Coronary artery (tissue), 2 donors: Measurements from ENCODE around the gene MOV10L1.
A peak's percentile ranks its signal among the peaks of the same experiment; 100 is the strongest.

ENCODE experiments used
- DNase-seq: peaks from one replicate; pipeline ENCODE4 v3.0.0-alpha.2; 2017; ENCODE audit warnings: low spot score
- H3K27ac ChIP-seq, 2 donors: fragments of 200-600 bp; sonication (generic); one replicate each; pipeline ENCODE4 v1.5.1; 2016 to 2019
- H3K4me3 ChIP-seq: fragments of 200-600 bp; sonication (generic); 2 replicates; pipeline ENCODE4 v1.5.1; 2016; ENCODE audit warnings: mild to moderate bottlenecking, moderate library complexity
- TF ChIP-seq, protein P1 (sequence below): fragments of 200-600 bp; sonication (generic); IDR thresholded peaks from one replicate; pipeline ENCODE4 v1.5.1; 2019; ENCODE audit warnings: antibody characterized with exemption

The MOV10L1 gene

DNA sequence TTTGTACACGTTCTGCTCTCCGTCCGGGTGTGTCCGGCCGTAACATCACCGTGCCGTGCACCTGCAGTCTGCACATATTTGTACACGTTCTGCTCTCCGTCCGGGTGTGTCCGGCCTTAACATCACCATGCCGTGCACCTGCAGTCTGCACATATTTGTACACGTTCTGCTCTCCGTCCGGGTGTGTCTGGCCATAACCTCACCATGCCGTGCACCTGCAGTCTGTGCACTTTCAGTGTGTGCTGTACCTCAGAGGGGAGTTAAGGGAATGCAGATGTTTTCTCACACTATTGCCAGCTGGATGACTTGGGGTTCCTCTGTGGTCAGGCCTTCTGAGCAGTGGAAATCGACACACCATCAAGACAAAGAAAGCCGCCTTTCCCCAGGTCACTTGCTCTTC lies 35.9 kb upstream of the MOV10L1 start:
- H3K27ac ChIP-seq: no peak overlapping the region
- TF ChIP-seq, protein P1, sequence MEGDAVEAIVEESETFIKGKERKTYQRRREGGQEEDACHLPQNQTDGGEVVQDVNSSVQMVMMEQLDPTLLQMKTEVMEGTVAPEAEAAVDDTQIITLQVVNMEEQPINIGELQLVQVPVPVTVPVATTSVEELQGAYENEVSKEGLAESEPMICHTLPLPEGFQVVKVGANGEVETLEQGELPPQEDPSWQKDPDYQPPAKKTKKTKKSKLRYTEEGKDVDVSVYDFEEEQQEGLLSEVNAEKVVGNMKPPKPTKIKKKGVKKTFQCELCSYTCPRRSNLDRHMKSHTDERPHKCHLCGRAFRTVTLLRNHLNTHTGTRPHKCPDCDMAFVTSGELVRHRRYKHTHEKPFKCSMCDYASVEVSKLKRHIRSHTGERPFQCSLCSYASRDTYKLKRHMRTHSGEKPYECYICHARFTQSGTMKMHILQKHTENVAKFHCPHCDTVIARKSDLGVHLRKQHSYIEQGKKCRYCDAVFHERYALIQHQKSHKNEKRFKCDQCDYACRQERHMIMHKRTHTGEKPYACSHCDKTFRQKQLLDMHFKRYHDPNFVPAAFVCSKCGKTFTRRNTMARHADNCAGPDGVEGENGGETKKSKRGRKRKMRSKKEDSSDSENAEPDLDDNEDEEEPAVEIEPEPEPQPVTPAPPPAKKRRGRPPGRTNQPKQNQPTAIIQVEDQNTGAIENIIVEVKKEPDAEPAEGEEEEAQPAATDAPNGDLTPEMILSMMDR: no peak
- no peak for DNase-seq
- H3K4me3 ChIP-seq: no peak overlapping the region

- Histone ChIP-seq H3K4me3 (no peak overlapping the region), H3K27ac (no peak overlapping the region)
- TF ChIP-seq, protein P1: no peak
- DNase-seq: no peak
These were observed 33.4 kb upstream of the MOV10L1 start for GRCh38 chr22:50056214-50056972.

DNA sequence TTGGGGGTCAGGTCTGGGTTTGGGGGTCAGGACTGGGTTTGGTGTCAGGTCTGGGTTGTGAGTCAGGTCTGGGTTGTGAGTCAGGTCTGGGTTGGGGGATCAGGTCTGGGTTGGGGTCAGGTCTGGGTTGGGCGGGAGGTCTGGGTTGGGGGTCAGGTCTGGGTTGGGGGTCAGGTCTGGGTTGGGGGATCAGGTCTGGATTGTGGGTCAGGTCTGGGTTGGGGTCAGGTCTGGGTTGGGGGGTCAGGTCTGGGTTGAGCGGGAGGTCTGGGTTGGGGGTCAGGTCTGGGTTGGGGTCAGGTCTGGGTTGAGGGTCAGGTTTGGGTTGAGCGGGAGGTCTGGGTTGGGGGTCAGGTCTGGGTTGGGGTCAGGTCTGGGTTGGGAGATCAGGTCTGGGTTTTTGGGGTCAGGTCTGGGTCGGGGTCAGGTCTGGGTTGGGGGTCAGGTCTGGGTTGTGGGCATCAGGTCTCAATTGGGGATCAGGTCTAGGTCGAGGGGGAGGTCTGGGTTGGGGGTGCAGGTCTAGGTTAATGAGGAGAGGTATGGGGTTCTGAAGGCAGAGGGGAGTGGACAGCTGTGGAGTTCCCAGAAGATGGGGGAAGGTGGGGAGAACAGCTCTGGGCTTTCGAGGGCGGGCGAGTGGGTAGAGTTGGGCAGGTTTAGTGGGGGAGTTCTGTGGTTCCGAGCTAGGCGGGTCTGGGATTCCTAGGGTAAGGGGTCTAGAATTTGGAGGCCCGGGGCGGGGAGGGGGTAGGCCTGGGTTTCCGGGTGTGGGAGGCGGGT lies 32.3 kb upstream of the MOV10L1 start:
- TF ChIP-seq, protein P1: no peak
- Histone ChIP-seq H3K27ac (no peak overlapping the region), H3K4me3 (no peak overlapping the region)
- DNase-seq: no peak

- no peak for DNase-seq
- Histone ChIP-seq H3K27ac (no peak within 1 kb of the TSS), H3K4me3 (peak within 1 kb of the TSS; percentile 58)
- TF ChIP-seq, protein P1: no peak
These were observed 31.5 kb upstream of the MOV10L1 start, which contains the start of gene TTLL8 for GRCh38 chr22:50058061-50058905. TTLL8 (minus strand) TSS chr22:50058298.

DNA sequence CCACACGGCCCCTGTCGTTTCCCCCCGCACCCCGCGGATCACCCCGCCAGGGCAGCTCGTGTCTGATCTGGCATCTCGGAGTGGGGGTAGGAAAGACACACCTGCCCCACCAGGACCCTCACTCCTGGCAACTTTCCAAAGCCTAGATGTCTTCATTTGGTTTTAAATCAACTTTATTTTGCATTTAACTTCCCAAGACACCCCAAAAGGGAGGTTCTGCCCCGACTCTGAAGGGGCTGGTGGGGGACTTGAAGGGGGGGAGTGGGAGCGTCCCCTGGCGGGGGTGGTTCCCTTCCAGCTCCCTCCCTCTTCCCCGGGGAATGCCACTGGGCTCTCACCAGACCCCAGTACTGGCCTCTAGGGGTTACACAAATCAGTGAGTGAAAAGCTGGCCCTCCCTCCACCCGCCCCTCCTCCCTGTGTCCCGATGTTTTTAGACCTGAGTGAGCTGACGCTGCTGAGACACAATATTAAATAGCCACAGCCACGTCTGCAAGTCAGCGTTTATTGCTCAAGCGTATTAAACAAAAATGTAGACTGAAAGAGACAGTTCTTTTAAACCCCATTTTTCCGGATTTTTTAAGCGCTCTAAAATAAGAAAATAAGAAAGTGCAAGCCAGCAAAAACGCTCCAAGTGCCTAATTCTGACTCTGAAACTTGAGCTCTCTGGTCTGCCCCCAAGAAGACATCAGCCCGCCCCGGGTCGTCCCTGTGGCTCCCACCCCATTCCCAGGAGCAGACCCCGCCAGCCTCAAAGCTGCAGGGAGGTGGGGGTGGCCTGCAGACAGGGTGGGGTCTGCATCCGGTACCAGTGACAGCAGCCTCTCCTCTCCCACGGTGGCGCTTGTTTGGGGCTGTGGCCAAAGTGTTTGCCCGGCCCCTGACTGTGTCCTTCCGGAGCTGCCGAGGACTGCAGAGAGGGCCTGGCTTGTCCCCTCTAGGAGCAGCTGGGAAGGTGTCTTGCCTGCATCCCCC lies 30.6 kb upstream of the MOV10L1 start:
- TF ChIP-seq, protein P1: no peak
- peak overlapping the region; percentile 58 for H3K4me3 ChIP-seq
- DNase-seq: peak; percentile 64
- no peak overlapping the region for H3K27ac ChIP-seq

- H3K27ac ChIP-seq: no peak overlapping the region
These were observed 29.9 kb upstream of the MOV10L1 start for GRCh38 chr22:50059881-50060262.

More at GRCh38 chr22:50059881-50060262, 29.9 kb upstream of the MOV10L1 start:
- TF ChIP-seq, protein P1: no peak
- peak overlapping the region; percentile 58 for H3K4me3 ChIP-seq
- DNase-seq: peak; percentile 68
